Measurements from ENCODE around the gene PPIA. TPM values are rescaled to one million over a fixed set of nuclear protein-coding genes. Genes with fewer than 3 reads are reported as not detected.
"Not testable (repeated sequence)": the region's sequence is repeated elsewhere in the genome, so short reads cannot be mapped to it uniquely, and the experiment has no call there.

PPIA gene
- total RNA-seq, 2 donors from 2014 or later, result 957 to 1,544 TPM

- H3K9me3 ChIP-seq, result no peaks in the 10 kb centered on the region
- no peak for TF ChIP-seq POLR2A (IDR thresholded peaks at IDR 0.05)
- peak; percentile 25 for TF ChIP-seq POLR2AphosphoS5 (IDR thresholded peaks at IDR 0.05)
- no peak for TF ChIP-seq CTCF (IDR thresholded peaks at IDR 0.05)
- H3K27ac ChIP-seq, result no peak overlapping the region
- no peak overlapping the region for H3K4me3 ChIP-seq
- intact Hi-C loops (cut with DNase I), result no loop called here
- DNase-seq (ENCODE audit: low spot score), result no peak
- 35% methylated on average over 3 of the region's 3 CpGs for WGBS
- H3K27me3 ChIP-seq (replicated peaks; ENCODE audit: insufficient read depth), result no peaks in the 10 kb centered on the region
- H3K4me1 ChIP-seq (replicated peaks), result no peaks in the 10 kb centered on the region
- no peaks in the 10 kb centered on the region for H3K36me3 ChIP-seq
These were observed 20.3 kb upstream of the PPIA start for GRCh38 chr7:44776211-44776610.

GRCh38 chr7:44782460-44782859 lies 14.0 kb upstream of the PPIA start:
- Histone ChIP-seq H3K9me3 (no peaks in the 10 kb centered on the region), H3K4me1 (replicated peaks) (no peaks in the 10 kb centered on the region), H3K27me3 (replicated peaks; ENCODE audit: insufficient read depth) (no peaks in the 10 kb centered on the region), H3K27ac (no peak overlapping the region), H3K36me3 (no peaks in the 10 kb centered on the region), H3K4me3 (no peak overlapping the region)
- TF ChIP-seq POLR2AphosphoS5 (IDR thresholded peaks at IDR 0.05) (no peak), CTCF (IDR thresholded peaks at IDR 0.05) (no peak), POLR2A (IDR thresholded peaks at IDR 0.05) (no peak)
- DNase-seq (ENCODE audit: low spot score), result no peak
- WGBS, result 100% methylated on average over 1 of the region's 1 CpG
- intact Hi-C loops (cut with DNase I), result no loop called here

- no peak for TF ChIP-seq CTCF (IDR thresholded peaks at IDR 0.05)
- no peak for TF ChIP-seq POLR2AphosphoS5 (IDR thresholded peaks at IDR 0.05)
- TF ChIP-seq POLR2A (IDR thresholded peaks at IDR 0.05), result no peak
These were observed 13.1 kb upstream of the PPIA start for GRCh38 chr7:44783407-44783806.

GRCh38 chr7:44784364-44784763 lies 12.1 kb upstream of the PPIA start:
- DNase-seq (ENCODE audit: low spot score), result no peak
- H3K27ac ChIP-seq, result no peak overlapping the region
- intact Hi-C loops (cut with DNase I), result no loop called here
- H3K4me3 ChIP-seq, result no peak overlapping the region
- H3K36me3 ChIP-seq, result no peaks in the 10 kb centered on the region
- no peak for TF ChIP-seq POLR2A (IDR thresholded peaks at IDR 0.05)
- no peak for TF ChIP-seq CTCF (IDR thresholded peaks at IDR 0.05)
- TF ChIP-seq POLR2AphosphoS5 (IDR thresholded peaks at IDR 0.05), result no peak
- H3K27me3 ChIP-seq (replicated peaks; ENCODE audit: insufficient read depth), result no peaks in the 10 kb centered on the region
- H3K4me1 ChIP-seq (replicated peaks), result no peaks in the 10 kb centered on the region
- WGBS, result 40% methylated on average over 1 of the region's 1 CpG
- H3K9me3 ChIP-seq, result no peaks in the 10 kb centered on the region

More at GRCh38 chr7:44783407-44783806, 13.1 kb upstream of the PPIA start:
- Histone ChIP-seq H3K4me3 (no peak overlapping the region), H3K9me3 (no peaks in the 10 kb centered on the region), H3K27ac (no peak overlapping the region), H3K36me3 (no peaks in the 10 kb centered on the region), H3K4me1 (replicated peaks) (no peaks in the 10 kb centered on the region), H3K27me3 (replicated peaks; ENCODE audit: insufficient read depth) (no peaks in the 10 kb centered on the region)
- DNase-seq (ENCODE audit: low spot score), result no peak
- intact Hi-C loops (cut with DNase I), result no loop called here

GRCh38 chr7:44785218-44785617 lies 11.3 kb upstream of the PPIA start:
- 100% methylated on average over 3 of the region's 3 CpGs for WGBS
- H3K4me3 ChIP-seq; H3K4me1 ChIP-seq (replicated peaks); H3K27me3 ChIP-seq (replicated peaks; ENCODE audit: insufficient read depth); intact Hi-C loops (cut with DNase I); DNase-seq (ENCODE audit: low spot score); H3K36me3 ChIP-seq; H3K27ac ChIP-seq; H3K9me3 ChIP-seq: not testable (repeated sequence)

Data from prostate gland (tissue), 2 donors.